NOMO-1 (cell line): ENCODE data around the gene CPAMD8.

Source experiments
- DNase-seq, 2 experiments: peaks; one replicate each; lab custom pipeline; 2025; ENCODE audit not compliant: unreplicated experiment in 2 of 2; lab: John Stamatoyannopoulos, UW

The CPAMD8 gene

GRCh38 chr19:16896146-16897028 lies 130.2 kb downstream of the CPAMD8 start:
- DNase-seq: peak; percentile 56 to 87

- DNase-seq: no peak
Measured at GRCh38 chr19:16895467-16896145, 131.0 kb downstream of the CPAMD8 start.

- no peak for DNase-seq
Measured at GRCh38 chr19:16894080-16894479, 132.5 kb downstream of the CPAMD8 start.

- no peak for DNase-seq
Measured at GRCh38 chr19:16893686-16893989, 133.0 kb downstream of the CPAMD8 start.

- no peak for DNase-seq
Measured at GRCh38 chr19:16892868-16893685, 133.5 kb downstream of the CPAMD8 start.

GRCh38 chr19:16892436-16892835 lies 134.2 kb downstream of the CPAMD8 start:
- DNase-seq: no peak

GRCh38 chr19:16891696-16892382 lies 134.8 kb downstream of the CPAMD8 start:
- DNase-seq: no peak

GRCh38 chr19:16890461-16891184 lies 136.0 kb downstream of the CPAMD8 start:
- no peak for DNase-seq

GRCh38 chr19:16889883-16890460 lies 136.6 kb downstream of the CPAMD8 start:
- DNase-seq: no peak

- no peak for DNase-seq
Measured at GRCh38 chr19:16889366-16889882, 137.2 kb downstream of the CPAMD8 start.

- DNase-seq: no peak
Measured at GRCh38 chr19:16888629-16889365, 137.8 kb downstream of the CPAMD8 start, which contains the start of gene F2RL3. Gene F2RL3 (plus strand): TSS chr19:16888999. CDS start chr19:16889190, 191 bp downstream.

GRCh38 chr19:16887353-16888265 lies 139.0 kb downstream of the CPAMD8 start:
- no peak for DNase-seq

GRCh38 chr19:16886305-16886880 lies 140.2 kb downstream of the CPAMD8 start:
- peak in 1 of 2 experiments; percentile 24 for DNase-seq

- DNase-seq: no peak
Measured at GRCh38 chr19:16885166-16885565, 141.4 kb downstream of the CPAMD8 start.

GRCh38 chr19:16883522-16883921 lies 143.1 kb downstream of the CPAMD8 start:
- DNase-seq: no peak

- DNase-seq: no peak
Measured at GRCh38 chr19:16882146-16882545, 144.5 kb downstream of the CPAMD8 start.

GRCh38 chr19:16880884-16881554 lies 145.6 kb downstream of the CPAMD8 start:
- DNase-seq: no peak
